NT2/D1 (cell line): ENCODE results near the gene MEGF6.

Experiments used
- SUZ12 ChIP-seq: IDR thresholded peaks from 2 replicates; pipeline ENCODE4 v1.6.1; 2011; ENCODE audit not compliant: insufficient read length, insufficient read depth; ENCODE audit errors: extremely low read depth
- YY1 ChIP-seq: IDR thresholded peaks from 2 replicates; pipeline ENCODE4 v1.6.1; 2011; ENCODE audit not compliant: insufficient read length, insufficient read depth

- TF ChIP-seq SUZ12 (no peak), YY1 (no peak)
Observed at GRCh38 chr1:3492545-3493246, 118.6 kb downstream of the MEGF6 start.
